SH-SY5Y (cell line): Measurements from ENCODE around the gene MEIS2.
A peak's percentile ranks its signal among the peaks of the same experiment; 100 is the strongest.

Experiments used
- GATA2 ChIP-seq: IDR thresholded peaks from 2 replicates; pipeline ENCODE4 v1.6.1; 2011; ENCODE audit warnings: mild to moderate bottlenecking, low read depth, low read length
- GATA3 ChIP-seq: IDR thresholded peaks from 2 replicates; pipeline ENCODE4 v1.6.1; 2011; ENCODE audit warnings: low read depth, mild to moderate bottlenecking, low read length, moderate library complexity

MEIS2 gene

DNA sequence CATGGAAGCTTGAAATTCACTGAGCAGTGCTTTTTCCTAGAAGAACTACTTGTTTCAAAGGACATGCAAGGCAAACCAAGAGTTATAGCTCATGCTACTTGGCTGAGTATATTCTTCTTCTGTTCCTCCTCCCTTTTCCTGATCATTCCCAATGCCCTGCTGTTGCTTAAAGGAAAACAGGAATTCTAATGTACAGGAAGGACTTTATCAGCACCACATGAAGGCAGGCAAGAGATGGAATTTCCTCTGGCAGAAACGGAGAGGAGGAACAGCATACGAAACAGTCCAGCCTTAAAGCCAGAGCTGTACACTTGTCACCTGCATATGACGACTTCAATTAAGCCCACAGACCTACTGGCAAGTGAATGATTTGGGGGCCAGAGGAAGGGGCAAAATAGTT is 15.7 kb downstream of the MEIS2 start:
- TF ChIP-seq GATA3 (no peak), GATA2 (no peak)

DNA sequence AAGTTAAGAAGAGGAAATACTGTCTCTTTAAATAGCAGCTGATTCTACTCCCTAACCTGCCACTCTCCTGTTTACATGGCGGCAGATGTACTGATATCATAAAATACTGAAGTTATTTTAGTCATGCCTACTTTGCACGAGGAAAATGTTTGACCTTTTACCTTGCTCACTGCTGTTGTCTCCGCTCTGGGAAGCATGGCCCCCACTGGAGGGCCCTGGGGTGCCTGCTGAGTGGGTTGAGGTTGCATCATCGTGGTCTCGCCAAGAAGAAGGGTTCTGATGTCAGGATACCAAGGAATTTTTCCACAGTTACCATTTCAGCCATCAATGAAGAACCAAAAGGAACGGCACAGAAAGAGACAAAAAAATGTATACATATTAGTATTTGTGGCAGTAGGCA is 16.7 kb downstream of the MEIS2 start:
- TF ChIP-seq GATA3 (no peak), GATA2 (no peak)

DNA sequence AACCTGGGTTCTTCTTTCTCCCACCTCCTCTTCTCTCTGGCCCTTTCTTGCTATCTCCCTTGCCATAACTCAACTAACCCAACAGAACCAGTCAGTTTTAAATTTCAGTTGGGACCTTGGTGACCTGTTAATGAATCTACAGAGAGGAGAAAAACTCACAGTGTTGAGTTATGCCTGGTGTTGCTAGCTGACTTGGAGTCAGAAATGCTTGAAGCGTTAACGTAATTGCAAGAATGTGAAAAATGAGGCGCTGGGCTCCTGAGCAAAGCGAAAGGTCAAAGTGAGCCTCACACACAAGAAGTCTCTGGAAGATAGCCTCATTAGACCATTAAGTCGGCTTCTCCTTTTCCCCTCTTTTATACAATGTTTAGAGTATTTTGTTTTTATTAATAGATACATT is 18.4 kb downstream of the MEIS2 start:
- TF ChIP-seq GATA3: no peak
- no peak for TF ChIP-seq GATA2

DNA sequence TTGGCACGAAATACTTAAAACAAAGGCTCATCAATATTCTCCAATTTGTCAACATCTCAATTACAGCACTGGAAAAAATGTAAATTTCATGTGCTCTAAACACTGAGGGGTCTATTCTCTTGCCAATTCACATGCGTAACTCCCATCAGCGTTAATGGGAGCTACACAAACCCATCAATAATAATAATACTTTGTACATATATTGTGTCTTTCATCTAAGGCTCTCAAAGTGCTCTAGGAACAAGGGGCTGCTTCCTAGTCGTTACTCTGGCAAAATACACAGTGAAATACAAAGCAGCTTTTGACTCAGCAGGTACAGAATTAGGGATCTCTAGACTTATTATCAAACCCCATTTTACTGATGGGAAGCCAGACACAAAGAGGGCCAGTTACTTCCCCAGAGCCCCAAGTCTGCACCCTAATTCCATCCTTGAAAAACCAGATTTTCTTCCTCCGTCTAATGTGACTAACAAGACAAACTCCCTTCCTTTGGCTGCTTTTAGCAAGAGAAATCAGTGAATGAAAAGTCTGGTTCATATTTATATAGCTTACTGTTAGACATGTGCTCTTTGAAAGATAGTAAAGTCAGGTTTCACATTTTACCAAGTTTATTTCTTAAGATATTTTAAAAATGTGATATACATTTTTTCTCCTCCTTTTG is 20.0 kb downstream of the MEIS2 start:
- TF ChIP-seq GATA3 (no peak), GATA2 (no peak)

DNA sequence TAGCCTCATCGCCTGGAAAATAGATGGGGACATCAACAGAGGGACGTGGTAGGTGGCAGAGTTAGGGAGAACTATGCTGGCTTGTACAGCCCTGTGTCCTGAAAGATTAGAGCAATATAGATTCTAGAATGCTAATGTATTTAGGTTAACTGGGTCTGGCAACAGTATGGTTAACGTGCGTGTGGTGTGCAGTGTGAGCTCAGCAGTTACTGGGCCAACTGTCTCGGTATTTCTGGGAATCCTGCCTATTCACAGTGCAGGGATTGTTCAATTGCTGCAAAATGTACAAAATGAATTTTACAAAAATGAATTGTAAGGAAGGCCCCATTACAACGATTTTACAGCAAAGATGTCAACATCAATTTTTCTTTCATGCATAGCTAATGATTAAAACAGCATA is 20.6 kb downstream of the MEIS2 start:
- no peak for TF ChIP-seq GATA3
- no peak for TF ChIP-seq GATA2

DNA sequence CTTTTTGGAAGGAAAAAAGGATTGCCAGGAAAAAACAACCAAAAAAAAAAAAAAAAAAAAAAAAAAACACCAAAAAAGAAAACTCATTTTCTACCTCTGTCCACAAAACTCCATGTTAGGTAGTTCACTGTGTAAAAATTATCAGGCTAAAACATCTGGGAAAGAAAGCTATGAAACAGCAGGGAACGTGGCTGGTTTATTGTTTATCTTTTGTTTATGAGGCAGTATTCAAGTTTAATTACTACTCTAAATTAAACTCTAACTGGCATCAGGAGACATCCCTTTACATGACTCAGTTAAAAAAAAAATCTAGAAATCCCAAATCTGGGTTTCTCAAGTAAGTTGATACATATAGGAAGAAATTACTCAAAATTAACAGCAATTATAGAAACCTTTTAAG is 21.8 kb downstream of the MEIS2 start:
- TF ChIP-seq GATA2 (no peak), GATA3 (0 out of 2 replicates have a peak, but pooled peaks have one; percentile 14)

DNA sequence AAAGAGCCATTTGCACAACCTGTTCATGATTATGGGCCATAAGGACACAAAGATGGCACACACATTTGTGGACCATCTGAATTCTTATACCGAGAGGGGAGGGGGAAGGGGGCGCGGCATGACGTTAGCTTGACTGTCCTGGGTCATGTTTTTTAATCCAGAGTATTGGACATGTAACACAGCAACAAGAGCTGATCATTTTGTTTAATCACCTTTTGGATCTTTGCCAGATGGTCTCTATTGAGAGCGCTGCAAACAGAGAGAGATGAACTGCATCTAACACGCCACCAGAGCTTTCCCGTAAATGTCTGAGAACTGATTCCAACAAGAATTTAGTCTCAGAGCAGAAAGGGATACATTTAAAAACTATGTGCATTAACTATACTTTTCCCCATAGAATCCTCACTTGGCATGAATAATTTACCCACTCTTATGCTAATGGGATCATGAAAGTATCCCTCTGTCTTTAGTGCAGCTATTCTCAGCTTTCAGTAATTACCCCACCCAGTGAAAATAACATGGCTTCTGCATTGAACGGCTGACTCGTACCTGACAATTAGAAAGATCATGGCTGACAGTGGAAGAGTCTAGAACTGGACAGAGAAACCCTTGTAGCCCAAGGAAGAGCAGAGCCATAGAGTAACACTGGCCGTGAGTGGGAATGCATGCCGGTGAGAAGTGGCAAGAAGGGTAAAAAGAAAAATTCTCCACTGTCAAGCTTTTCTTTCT is 22.6 kb downstream of the MEIS2 start:
- no peak for TF ChIP-seq GATA2
- no peak for TF ChIP-seq GATA3

DNA sequence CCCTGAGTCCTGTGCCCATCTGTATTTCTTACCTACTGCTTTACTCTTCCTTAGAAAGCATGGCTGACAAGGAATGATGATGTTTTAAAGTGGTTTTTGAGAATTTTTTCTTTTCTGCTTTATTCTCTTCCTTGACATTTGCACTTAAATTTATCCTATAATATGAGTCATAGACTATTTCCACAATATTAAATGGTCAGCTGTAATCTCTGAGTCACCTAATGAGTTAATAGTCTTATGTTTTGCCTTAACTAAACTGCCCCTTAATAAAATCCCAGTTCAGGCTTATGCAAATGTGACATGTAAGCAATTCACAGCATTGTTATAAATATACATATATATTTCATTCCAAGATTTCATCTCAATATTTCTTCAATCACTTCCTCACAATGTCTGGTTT is 23.8 kb downstream of the MEIS2 start:
- no peak for TF ChIP-seq GATA3
- TF ChIP-seq GATA2: no peak

DNA sequence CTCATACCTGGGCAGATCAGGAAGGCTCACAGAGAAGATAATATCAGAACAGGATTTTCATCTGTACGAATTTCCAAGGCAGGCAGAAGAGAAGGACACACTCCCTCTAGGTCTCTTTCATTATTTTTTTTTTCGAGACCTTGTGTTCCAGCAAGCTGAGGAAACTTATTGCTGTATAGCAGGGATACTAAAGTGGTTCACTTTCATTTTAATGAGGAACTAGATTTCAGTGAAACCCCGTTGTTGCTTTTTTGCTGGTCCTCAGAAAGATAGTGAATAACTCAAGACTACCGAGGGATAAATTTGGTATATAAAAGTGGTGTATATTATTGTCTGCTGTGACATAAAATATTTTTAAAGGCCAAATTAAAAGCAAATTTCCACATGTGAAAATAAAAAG is 24.6 kb downstream of the MEIS2 start:
- TF ChIP-seq GATA2: no peak
- no peak for TF ChIP-seq GATA3

DNA sequence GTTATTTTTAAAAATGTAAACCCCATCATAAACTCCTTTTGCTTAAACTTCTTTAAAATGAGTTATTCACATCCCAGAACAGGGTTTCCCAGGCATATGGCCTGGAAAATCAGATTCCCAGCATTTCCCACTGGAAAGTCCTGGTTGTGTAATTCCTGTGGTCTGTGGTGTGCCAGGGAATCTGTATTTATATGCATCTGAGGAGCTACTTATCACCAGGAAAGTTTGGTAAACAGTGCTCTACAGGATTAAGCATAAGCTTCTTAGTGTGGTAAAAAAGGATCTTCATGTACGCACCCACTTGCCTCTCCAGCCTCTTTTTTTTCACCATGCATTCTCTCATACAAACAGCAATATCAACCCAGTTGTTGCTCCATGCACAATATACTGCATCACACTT is 28.2 kb downstream of the MEIS2 start:
- TF ChIP-seq GATA2: no peak
- TF ChIP-seq GATA3: no peak

DNA sequence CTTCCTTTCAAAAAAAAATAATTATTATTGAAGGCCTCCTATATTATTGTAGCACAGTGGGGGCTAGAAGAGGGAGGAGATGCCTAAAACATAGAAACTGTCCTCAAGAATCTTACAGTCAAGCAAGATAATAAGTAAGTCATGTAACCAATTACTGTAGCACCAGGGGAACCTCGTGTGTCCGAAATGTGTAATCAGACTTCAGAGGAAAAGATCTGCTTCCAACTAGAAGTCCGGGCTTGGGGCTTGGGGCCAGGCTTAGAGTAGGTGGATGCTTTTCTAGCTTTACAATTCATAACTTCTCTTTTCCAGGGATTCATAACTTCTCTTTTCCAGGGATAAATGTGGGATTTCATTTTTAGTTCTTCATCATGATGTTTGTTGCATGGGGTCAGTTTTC is 29.2 kb downstream of the MEIS2 start:
- no peak for TF ChIP-seq GATA3
- no peak for TF ChIP-seq GATA2

DNA sequence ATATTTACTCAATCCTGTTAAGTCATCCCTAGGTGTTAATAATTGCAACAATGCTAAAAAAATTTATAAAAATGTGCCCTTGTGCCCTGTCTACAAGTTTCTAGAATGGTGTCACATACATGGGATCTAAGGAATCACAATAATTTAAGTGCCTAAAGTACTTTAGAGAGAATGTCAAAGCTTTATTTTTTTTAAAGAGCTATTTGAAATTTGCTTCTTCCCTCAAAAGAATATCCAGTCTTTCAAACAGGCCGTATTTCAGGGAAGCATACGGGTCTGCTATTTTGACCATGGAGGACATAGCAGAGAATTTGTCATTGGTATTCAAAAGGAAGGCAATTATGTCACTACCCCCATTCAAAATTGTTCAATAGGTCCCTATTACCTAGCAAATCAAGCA is 29.7 kb downstream of the MEIS2 start:
- TF ChIP-seq GATA3 (no peak), GATA2 (no peak)

DNA sequence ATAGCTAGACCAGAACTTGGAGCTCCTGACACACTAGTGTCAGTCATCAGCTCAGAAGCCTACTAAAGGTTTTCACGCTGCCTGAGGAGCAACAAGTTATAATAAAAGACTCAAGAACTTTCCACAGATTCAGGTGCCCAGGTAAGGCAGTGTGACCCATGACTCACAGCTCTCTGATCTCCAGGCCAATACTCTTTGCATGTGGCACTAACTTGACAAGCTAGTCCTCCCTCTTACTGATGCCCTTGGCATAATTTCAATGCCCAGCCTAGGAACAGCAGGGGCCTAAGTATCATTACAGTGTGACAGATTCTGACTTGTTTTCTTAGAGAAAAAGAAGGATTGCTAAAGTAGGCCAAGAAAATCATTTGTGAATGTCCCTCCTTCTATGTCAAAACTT is 38.4 kb downstream of the MEIS2 start:
- TF ChIP-seq GATA2: no peak
- no peak for TF ChIP-seq GATA3

DNA sequence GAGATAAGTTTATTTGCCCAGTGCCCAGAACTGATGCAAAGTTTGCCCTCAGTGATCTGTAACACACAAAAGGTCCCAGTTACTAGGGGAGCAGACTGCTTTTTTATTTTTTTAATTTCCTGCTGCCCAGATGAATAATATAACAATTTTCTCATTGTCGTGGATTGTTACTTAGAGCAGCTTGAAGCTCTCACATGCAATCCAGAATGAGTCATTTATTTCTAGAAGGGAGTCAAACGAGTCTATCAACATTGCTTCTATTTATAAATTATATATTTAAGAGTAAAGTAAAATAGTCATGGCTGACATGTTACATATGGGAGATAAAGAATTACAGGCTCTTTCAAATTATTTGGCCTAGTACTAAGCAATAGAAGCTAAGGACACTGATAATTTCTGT is 41.3 kb downstream of the MEIS2 start:
- TF ChIP-seq GATA2 (no peak), GATA3 (no peak)

DNA sequence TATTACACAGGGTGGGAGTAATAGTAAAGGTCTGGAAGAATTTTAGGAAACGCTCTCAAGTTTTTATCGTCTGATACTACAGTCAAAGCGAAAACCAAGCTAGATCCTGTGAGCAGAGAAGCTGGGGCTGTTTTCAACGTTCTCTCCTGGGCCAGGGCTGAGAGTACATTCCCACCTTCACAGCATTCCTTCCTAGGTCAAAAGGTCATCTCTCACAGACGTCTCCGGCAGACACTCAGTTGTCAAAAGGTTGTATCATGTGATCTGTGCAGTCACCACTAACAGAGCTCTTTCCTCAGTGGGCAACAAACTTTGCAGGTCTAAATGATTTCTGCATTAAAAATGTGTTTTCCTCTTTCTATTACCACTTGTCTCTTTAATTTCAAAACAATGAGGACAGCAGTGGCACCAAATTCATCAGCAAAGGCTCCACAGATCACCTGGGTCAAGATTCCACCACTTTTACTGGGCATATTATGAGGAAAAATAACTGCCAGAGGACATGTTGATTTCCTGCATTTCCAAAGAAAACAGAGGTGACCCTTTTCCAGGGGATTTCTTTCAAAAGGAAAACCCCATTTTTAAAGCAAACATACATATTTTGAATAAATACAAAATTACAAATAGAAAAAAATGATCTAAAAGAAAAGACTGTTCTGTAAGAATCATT is 41.9 kb downstream of the MEIS2 start:
- no peak for TF ChIP-seq GATA2
- no peak for TF ChIP-seq GATA3
